Subcutaneous adipose tissue (tissue), 4 donors: Measurements from ENCODE around the gene F2RL3. TPM values are rescaled to one million over a fixed set of nuclear protein-coding genes. Genes with fewer than 3 reads are reported as not detected.

Experiments
- total RNA-seq, 4 donors: library from RNA; depleted of rRNA; stranded (reverse); fragments of >200 nt; gene quantifications; one replicate each; pipeline ENCODE4 v1.1.0, GENCODE V29; 2016
- TF ChIP-seq, protein P1 (sequence below): fragments of 450-650 bp; IDR thresholded peaks from one replicate; pipeline ENCODE4 v1.5.1; 2016; ENCODE audit warnings: low read depth, mild to moderate bottlenecking, control low read depth, antibody characterized with exemption, moderate library complexity

The F2RL3 gene
- total RNA-seq, 4 donors from 2014 or later, result 2.5 to 24.1 (median 10.6) TPM

- TF ChIP-seq, protein P1, sequence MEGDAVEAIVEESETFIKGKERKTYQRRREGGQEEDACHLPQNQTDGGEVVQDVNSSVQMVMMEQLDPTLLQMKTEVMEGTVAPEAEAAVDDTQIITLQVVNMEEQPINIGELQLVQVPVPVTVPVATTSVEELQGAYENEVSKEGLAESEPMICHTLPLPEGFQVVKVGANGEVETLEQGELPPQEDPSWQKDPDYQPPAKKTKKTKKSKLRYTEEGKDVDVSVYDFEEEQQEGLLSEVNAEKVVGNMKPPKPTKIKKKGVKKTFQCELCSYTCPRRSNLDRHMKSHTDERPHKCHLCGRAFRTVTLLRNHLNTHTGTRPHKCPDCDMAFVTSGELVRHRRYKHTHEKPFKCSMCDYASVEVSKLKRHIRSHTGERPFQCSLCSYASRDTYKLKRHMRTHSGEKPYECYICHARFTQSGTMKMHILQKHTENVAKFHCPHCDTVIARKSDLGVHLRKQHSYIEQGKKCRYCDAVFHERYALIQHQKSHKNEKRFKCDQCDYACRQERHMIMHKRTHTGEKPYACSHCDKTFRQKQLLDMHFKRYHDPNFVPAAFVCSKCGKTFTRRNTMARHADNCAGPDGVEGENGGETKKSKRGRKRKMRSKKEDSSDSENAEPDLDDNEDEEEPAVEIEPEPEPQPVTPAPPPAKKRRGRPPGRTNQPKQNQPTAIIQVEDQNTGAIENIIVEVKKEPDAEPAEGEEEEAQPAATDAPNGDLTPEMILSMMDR, result no peak
These were observed 25.6 kb downstream of the F2RL3 start for GRCh38 chr19:16914421-16914820.

GRCh38 chr19:16915135-16915534 is 26.3 kb downstream of the F2RL3 start:
- TF ChIP-seq, protein P1, result no peak

- TF ChIP-seq, protein P1, result no peak
These were observed 26.9 kb downstream of the F2RL3 start for GRCh38 chr19:16915734-16916133.

GRCh38 chr19:16917401-16917800 is 28.6 kb downstream of the F2RL3 start:
- TF ChIP-seq, protein P1, result no peak

- TF ChIP-seq, protein P1, result no peak
These were observed 30.7 kb downstream of the F2RL3 start for GRCh38 chr19:16919496-16919895.

GRCh38 chr19:16920816-16921529 is 32.2 kb downstream of the F2RL3 start:
- TF ChIP-seq, protein P1, result no peak

DNA sequence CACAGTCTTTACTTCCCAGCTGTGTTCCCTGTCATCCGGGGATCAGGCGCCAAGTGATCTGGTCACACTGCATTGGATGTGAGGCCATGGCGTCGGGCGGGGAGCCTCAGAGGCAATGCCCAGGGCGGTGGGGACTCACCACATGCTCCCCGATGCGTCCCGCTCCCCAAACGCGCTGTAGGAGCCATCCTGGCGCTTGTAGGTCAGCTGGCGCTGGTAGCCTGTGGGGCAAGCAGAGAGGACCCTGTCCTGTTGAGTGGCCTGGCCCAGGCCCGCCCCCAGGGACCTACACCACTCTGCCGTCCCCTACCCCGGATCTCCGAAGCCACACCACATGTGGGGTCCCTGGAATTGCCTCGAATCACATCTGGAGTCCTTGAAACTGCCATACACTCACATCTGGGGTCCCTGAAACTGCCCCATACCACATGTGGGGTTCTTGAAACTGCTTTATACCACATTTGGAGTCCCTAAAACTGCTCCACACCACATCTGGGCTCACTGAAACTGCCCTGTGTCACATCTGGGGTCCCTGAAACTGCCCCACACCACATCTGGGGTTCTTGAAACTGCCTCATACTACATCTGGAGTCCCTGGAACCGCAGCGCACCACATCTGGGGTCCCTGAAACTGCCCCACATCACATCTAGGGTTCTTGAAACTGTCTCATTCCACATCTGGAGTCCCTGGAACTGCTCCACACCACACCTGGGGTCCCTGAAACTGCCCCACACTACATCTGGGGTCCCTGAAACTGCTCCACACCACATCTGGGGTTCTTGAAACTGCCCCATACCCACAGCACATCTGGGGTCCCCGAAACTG is 33.2 kb downstream of the F2RL3 start:
- TF ChIP-seq, protein P1, result no peak
